NOMO-1 (cell line): ENCODE results near the gene TEP1.
"Not testable (repeated sequence)": the region's sequence is repeated elsewhere in the genome, so short reads cannot be mapped to it uniquely, and the experiment has no call there.

Experiments
- DNase-seq, 2 experiments: peaks; one replicate each; lab custom pipeline; 2025; ENCODE audit not compliant: unreplicated experiment in 2 of 2; lab: John Stamatoyannopoulos, UW

TEP1 gene

DNA sequence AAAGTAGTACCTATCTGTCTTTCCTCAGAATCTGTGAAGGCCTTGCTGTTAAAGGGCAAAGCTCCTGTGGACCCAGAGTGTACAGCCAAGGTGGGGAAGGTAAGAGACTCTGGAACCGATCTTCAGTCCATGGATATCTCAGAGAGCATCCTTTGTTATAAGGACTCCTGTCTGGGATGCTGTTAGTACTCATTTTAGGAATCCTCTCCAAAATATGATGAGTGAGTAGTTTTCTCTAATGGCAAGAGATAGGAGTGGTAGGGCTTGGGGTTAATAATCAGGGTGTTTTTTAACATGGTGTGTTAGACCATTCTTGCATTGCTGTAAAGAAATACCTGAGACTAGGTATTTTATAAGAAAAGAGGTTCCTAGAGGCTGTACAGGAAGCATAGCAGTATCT lies 67.9 kb downstream of the TEP1 start:
- no peak for DNase-seq

DNA sequence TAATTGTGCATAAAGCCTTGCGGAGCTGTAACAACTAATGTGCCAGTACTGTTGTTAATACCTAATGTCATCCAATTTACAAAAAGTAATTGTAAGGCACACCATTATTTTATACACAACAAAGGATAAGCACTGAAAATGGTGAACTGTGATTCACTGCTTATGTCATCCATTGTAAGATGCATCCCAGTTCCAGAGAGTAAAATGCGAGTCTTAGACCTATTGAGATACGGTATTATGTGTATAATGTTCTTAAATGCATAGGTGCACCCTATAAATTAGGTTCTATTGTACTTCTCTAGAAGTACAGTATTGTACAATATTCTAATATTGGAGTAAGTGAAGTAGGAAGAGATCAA lies 69.5 kb downstream of the TEP1 start:
- DNase-seq = peak in 1 of 2 experiments; percentile 45

GRCh38 chr14:20343092-20343861 lies 70.0 kb downstream of the TEP1 start, which contains the start of gene PARP2:
Gene PARP2, plus strand, starts transcription at chr14:20343635. Its CDS starts 7 bp downstream, at chr14:20343642.
- peak; percentile 97 to 99 for DNase-seq

DNA sequence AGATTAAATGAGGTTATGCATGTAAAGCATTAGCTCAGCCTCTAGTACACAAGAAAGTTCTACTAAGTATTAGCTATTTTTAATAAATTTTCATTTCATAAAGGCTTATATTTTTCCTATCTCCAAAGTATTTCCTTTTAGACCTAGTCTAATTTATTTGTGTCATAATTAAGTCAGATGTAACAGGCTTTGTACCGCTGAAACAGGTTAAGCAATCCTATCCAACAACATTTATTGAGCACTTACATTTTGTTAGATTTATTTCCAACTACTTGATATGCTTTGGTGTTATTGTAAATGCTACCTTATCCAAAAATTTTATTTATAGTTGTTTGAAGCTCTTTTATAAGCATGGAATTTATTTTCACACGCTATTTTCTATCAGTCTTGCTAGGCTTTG lies 71.7 kb downstream of the TEP1 start:
- no peak for DNase-seq

GRCh38 chr14:20341032-20341431 lies 72.3 kb downstream of the TEP1 start:
- not testable (repeated sequence) for DNase-seq

GRCh38 chr14:20334017-20334416 lies 79.3 kb downstream of the TEP1 start:
- DNase-seq = no peak

DNA sequence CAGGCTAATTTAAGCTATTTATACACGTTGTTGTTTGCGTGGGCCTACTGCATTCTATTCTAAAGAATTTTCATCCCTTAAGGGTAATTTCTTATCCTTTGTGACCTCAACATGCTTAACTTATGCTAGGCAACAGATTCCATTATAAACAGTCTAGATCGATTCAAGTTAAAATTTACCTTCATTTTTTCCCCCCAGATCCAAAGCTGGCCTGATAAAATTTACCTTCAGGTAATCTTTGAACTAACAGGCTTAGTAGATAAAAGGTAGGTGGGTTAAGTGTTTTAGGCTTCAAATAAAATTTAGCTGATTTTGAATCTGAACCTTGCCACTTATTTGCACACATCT lies 79.8 kb downstream of the TEP1 start:
- DNase-seq = no peak

DNA sequence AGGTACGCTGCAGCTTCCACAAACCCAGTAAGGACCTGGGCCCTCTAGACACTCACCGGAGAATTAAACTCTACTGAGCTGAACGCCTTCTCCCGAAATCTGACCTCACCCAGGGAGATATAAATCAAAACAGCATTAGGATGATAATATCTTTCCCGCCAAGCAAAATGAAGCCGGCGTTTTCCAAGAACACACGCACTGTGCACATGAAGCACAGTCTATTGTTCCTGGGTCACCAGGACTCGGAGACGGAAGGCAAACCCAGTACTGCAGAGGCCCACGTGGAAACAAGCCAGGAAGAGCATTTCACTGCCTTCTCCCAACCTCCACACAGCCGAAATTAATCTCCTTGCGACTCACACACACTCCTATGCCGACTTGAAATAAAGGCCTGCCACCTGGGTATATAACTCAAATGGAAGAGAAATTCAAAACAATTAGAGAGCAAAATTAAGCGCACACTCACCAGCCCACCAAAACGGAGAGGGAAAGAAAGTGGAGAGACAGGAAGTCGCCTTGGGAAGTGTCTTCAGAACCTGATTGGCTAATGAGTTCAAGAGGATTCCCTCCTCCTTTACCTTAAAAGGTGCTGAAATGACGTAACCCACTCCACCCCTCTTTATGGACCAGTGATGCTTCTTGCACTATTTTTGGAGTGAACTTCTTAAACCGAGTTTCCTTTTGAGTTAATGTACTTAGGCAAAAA lies 80.4 kb downstream of the TEP1 start, which contains the start of gene CCNB1IP1:
CCNB1IP1 (minus strand) TSS at position 492 of the 706 bp plus-strand sequence. CDS start 16,756 bp downstream, outside the sequence.
- DNase-seq = peak; percentile 63 to 75

- no peak for DNase-seq
These were observed 80.9 kb downstream of the TEP1 start for GRCh38 chr14:20332431-20332787.

GRCh38 chr14:20331053-20331613 lies 82.2 kb downstream of the TEP1 start:
- DNase-seq = no peak

- no peak for DNase-seq
These were observed 83.9 kb downstream of the TEP1 start for GRCh38 chr14:20329355-20329754.

- no peak for DNase-seq
These were observed 84.6 kb downstream of the TEP1 start for GRCh38 chr14:20328705-20329104.

DNA sequence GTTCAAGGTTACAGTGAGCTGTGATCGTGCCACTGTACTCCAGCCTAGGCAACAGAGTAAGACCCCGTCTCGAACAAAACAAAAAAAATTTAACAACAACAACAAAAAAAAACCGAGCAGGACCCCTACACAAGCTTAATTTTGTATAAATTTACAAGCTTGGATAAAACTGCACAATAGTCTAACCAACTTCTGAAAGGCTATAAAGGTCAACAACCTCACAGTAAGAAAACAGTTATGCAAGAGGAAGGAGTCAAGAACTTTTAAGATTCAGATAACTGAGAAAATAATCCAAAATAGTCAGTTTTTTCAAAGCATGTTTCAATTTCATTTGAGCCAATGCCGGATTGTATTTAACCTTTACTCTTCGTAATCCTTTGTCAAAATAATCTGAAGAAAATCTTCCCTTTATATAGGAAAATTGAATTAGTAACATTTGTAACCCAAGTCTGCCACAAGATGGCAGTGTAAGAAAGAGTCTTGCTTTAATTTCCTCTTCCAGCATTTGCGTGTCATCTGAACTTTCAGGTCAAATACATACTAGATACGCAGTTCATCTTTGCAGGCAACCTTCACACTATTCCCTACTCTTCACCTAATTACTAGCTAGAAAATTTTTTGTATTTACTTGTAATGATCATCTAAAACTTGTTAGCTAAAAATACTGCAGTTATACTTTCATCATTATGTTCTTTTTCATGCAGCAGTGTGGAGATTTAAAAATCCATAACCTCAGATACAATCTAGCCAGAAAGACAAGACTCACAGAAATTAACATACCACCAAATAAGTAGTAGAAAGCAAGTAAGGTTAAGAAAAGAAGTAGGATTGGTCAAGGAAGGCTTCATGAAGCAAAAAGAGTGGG lies 86.1 kb downstream of the TEP1 start:
- peak in 1 of 2 experiments; percentile 69 for DNase-seq

DNA sequence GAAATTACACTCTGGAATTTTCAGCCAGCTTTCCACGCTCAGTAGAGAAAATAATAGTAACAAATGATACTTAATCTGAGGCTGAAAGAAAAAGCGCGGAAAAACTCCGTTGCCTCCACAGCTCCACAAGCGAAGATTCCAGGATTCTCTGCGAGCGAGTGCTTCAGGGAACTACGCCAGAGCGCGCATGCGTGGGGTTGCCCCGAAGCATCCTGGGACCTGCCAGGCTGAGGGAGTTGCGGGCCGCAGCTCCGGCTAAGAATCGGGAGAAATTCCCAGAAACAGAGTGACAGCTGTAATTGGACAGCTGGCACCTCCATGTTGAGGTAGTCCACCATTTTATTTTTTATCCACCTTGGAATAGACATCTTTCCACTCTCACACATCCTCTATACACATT lies 95.6 kb downstream of the TEP1 start:
- DNase-seq = no peak
